T-helper 1 cell treated with Interleukin-12 subunit alpha and Interleukin-12 subunit beta and Interleukin-4 antibody, amounts not matched to agents 30 μg/mL and 1 μg/mL, for 36 hours (primary cell): ENCODE data around the gene HIPK3.

Source experiments
- H3K27ac Mint-ChIP-seq: one replicate; pipeline ENCODE4 v1.8.0; 2021; ENCODE audit warnings: mild to moderate bottlenecking, mixed read lengths
- H3K27me3 Mint-ChIP-seq: one replicate; pipeline ENCODE4 v1.8.0; 2021; ENCODE audit warnings: low read depth, mixed read lengths
- H3K36me3 Mint-ChIP-seq: one replicate; pipeline ENCODE4 v1.8.0; 2021; ENCODE audit warnings: low read depth, mixed read lengths
- H3K4me1 Mint-ChIP-seq: one replicate; pipeline ENCODE4 v1.8.0; 2021; ENCODE audit warnings: low read depth, mixed read lengths
- H3K4me3 Mint-ChIP-seq: one replicate; pipeline ENCODE4 v1.8.0; 2021; ENCODE audit warnings: mild to moderate bottlenecking, moderate library complexity, mixed read lengths
- H3K9me3 Mint-ChIP-seq: one replicate; pipeline ENCODE4 v1.8.0; 2021; ENCODE audit warnings: mixed read lengths

The HIPK3 gene

GRCh38 chr11:33307984-33308383 is 50.8 kb downstream of the HIPK3 start:
- Mint-ChIP-seq H3K27me3 (no peaks in the 10 kb centered on the region), H3K4me3 (no peak overlapping the region), H3K36me3 (peaks cover 4% of the 10 kb centered on the region), H3K9me3 (no peaks in the 10 kb centered on the region), H3K27ac (no peak overlapping the region), H3K4me1 (peaks cover 8% of the 10 kb centered on the region)

GRCh38 chr11:33309118-33309517 is 51.9 kb downstream of the HIPK3 start:
- Mint-ChIP-seq H3K27ac (no peak overlapping the region), H3K9me3 (no peaks in the 10 kb centered on the region), H3K4me1 (peaks cover 8% of the 10 kb centered on the region), H3K4me3 (no peak overlapping the region), H3K36me3 (peaks cover 4% of the 10 kb centered on the region), H3K27me3 (no peaks in the 10 kb centered on the region)

DNA sequence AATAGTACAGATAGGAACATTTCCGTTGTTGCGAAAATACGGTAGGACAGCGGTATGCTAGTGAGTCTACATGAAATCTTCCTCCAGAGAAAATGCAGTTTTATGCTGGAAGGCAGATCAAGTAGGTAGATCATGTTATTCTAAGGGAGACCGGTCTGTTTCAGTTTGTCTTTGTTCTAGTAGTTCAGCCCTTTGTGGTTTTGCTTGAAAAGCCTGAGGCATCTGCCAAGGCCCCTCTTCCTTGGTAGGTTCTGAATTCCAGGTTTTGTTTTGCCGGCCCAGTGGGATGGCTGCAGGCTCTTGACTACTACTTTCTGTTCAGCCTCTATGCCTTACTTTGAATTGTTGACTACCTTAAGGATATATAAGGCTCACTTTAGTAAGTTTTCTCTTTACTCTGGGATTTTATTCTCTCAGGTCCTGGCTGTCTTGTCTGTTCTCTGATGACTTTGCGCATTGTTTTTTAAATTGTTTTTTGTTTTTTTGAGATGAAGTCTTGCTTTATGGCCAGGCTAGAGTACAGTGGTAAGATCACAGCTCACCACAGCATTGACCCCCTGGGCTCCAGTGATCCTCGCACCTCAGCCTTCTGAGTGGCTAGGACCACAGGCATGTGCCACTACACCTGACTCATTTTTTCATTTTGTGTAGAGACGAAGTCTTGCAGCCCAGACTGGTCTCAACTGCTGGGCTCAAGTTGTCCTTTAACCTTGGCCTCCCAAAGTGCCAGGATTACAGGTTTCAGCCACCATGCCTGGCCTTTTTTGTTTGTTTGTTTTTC is 53.7 kb downstream of the HIPK3 start:
- no peaks in the 10 kb centered on the region for H3K27me3 Mint-ChIP-seq
- H3K4me3 Mint-ChIP-seq = no peak overlapping the region
- peaks cover 8% of the 10 kb centered on the region for H3K4me1 Mint-ChIP-seq
- H3K9me3 Mint-ChIP-seq = no peaks in the 10 kb centered on the region
- peaks cover 6% of the 10 kb centered on the region for H3K36me3 Mint-ChIP-seq
- H3K27ac Mint-ChIP-seq = no peak overlapping the region

GRCh38 chr11:33311680-33312079 is 54.5 kb downstream of the HIPK3 start:
- Mint-ChIP-seq H3K4me3 (no peak overlapping the region), H3K27me3 (no peaks in the 10 kb centered on the region), H3K27ac (no peak overlapping the region), H3K9me3 (no peaks in the 10 kb centered on the region), H3K36me3 (peaks cover 6% of the 10 kb centered on the region), H3K4me1 (peaks cover 8% of the 10 kb centered on the region)

DNA sequence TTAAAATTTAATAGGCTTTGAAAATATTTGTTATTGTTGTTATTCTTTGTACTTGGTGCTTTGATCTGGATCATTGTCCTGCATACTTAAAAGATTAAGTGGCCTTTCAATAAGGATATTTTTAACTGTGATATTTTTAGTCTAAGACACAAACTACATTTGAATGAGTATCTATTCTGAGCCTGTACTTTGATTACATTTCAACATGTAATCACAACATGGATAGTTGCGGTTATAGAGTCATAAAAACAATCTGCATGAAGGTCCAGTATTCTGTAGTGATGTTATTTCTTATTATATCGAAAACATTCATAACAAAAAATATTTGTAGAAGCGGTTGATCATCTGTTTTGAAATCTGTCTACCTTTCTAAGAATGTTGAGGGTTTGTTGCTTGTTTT is 58.6 kb downstream of the HIPK3 start:
- H3K9me3 Mint-ChIP-seq = no peaks in the 10 kb centered on the region
- peaks cover 3% of the 10 kb centered on the region for H3K36me3 Mint-ChIP-seq
- no peak overlapping the region for H3K27ac Mint-ChIP-seq
- H3K4me1 Mint-ChIP-seq = peaks cover 5% of the 10 kb centered on the region
- no peaks in the 10 kb centered on the region for H3K27me3 Mint-ChIP-seq
- H3K4me3 Mint-ChIP-seq = no peak overlapping the region

DNA sequence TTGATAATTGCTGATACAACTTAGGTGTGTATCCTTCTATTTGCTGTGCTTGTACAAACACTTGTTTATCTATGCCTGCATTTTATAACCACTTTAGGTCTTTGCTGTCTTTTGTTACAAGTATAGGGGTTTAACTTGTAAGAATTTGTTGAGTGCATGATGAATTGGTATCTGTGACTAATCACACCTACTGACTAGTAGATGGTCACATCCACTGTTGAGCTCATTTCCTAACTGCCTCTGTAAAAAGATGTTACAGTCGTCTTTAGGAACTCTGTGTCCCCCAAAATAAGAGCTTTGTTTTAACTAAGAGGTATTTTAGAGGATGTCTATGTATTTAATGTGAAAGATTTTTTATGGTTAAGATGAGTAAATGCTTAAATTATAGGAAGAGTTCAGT is 60.5 kb downstream of the HIPK3 start:
- Mint-ChIP-seq H3K4me1 (peaks cover 2% of the 10 kb centered on the region), H3K36me3 (peaks cover 3% of the 10 kb centered on the region), H3K27me3 (no peaks in the 10 kb centered on the region), H3K4me3 (no peak overlapping the region), H3K9me3 (no peaks in the 10 kb centered on the region), H3K27ac (no peak overlapping the region)

GRCh38 chr11:33320016-33320813 is 63.0 kb downstream of the HIPK3 start:
- Mint-ChIP-seq H3K27me3 (no peaks in the 10 kb centered on the region), H3K9me3 (no peaks in the 10 kb centered on the region), H3K4me1 (peaks cover 4% of the 10 kb centered on the region), H3K27ac (no peak overlapping the region), H3K36me3 (peaks cover 3% of the 10 kb centered on the region), H3K4me3 (no peak overlapping the region)

DNA sequence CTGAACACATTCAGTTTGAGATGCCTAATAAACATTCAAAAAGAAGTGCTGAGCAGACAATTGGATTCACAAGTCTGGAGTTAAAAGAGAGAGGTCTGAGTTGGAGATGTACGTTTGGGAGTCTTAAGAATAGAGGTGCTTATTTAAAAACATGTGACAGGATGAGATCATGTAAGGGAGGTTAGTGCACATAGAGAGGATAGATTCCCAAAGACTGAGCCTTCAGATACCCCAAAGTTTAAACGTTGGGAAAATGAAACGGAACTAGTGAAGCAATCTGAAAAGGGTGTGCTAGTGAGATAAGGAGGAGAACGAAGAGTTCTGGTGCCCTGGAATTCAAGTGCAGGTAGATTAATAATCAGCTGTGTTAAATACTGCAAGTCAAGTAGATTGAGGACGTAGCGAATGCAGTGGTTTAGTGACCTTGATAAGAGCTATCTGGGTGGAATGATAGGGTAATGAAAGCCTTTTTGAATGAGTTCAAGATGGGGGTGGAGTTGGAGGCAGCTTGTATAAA is 63.7 kb downstream of the HIPK3 start:
- peaks cover under 1% of the 10 kb centered on the region for H3K36me3 Mint-ChIP-seq
- peaks cover 4% of the 10 kb centered on the region for H3K4me1 Mint-ChIP-seq
- no peaks in the 10 kb centered on the region for H3K9me3 Mint-ChIP-seq
- no peak overlapping the region for H3K27ac Mint-ChIP-seq
- no peak overlapping the region for H3K4me3 Mint-ChIP-seq
- no peaks in the 10 kb centered on the region for H3K27me3 Mint-ChIP-seq

DNA sequence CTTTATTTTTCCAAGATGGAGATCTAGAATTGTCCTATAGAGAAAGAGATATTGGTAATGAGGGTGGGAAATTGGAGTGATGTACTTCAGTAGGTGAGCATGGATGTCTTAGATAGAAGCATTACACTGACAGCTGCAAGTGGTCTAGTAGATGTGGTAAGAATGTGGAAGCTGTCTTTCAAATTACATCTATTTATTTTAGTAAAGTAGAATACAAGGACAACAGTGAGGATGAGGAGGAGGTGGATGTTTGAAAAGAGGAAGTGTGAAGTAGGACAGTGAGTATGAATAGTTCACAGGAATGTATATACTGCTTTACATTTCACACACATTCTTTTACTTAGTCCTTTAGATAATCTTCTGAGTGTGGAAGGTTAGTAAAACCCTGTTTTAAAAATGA is 64.2 kb downstream of the HIPK3 start:
- H3K4me3 Mint-ChIP-seq = no peak overlapping the region
- no peak overlapping the region for H3K27ac Mint-ChIP-seq
- H3K9me3 Mint-ChIP-seq = no peaks in the 10 kb centered on the region
- H3K4me1 Mint-ChIP-seq = peaks cover 4% of the 10 kb centered on the region
- H3K36me3 Mint-ChIP-seq = no peaks in the 10 kb centered on the region
- no peaks in the 10 kb centered on the region for H3K27me3 Mint-ChIP-seq

- Mint-ChIP-seq H3K36me3 (no peaks in the 10 kb centered on the region), H3K27ac (no peak overlapping the region)
These were observed 66.2 kb downstream of the HIPK3 start for GRCh38 chr11:33323421-33323820.

DNA sequence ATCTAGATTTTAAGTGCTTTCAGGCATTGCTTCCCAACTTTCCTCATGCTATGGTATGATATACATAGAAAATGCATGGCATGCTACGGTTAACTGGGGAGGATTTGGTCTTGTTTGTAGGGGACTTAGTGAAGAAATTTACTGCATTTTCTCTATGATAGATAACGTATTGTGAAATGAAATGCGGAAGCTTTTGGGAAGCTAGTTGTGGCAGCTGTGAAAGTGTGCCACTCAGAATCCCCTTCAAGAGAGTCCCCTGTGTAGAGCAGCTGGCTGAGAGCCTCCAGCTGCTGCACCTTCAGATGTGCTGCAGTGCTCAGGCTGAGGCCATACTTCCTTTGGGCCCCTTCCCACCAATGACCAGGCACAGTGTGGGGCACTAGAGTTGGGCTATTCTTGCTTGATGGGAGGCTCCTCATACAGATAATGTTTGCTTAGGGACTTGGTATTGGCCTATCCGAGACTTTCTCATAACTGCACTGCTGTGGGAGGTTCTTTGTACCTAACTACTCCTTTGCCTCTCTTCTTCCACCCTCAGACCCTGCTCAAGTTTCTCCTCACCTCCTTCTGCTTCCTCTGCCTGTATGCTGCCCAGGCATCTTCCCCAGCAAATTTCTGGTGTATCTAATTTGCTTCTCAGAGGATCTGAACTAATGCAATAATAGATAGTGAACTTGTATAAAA is 67.3 kb downstream of the HIPK3 start:
- no peaks in the 10 kb centered on the region for H3K36me3 Mint-ChIP-seq
- no peaks in the 10 kb centered on the region for H3K9me3 Mint-ChIP-seq
- no peak overlapping the region for H3K27ac Mint-ChIP-seq
- no peak overlapping the region for H3K4me3 Mint-ChIP-seq
- H3K4me1 Mint-ChIP-seq = peaks cover 6% of the 10 kb centered on the region
- H3K27me3 Mint-ChIP-seq = no peaks in the 10 kb centered on the region

More at GRCh38 chr11:33323421-33323820, 66.2 kb downstream of the HIPK3 start:
- Mint-ChIP-seq H3K9me3 (no peaks in the 10 kb centered on the region), H3K27me3 (no peaks in the 10 kb centered on the region), H3K4me3 (no peak overlapping the region), H3K4me1 (peaks cover 6% of the 10 kb centered on the region)

- Mint-ChIP-seq H3K4me3 (no peak overlapping the region), H3K27ac (no peak overlapping the region), H3K36me3 (peaks cover 3% of the 10 kb centered on the region), H3K9me3 (no peaks in the 10 kb centered on the region), H3K4me1 (peaks cover 8% of the 10 kb centered on the region), H3K27me3 (no peaks in the 10 kb centered on the region)
These were observed 68.3 kb downstream of the HIPK3 start for GRCh38 chr11:33325451-33325850.

- Mint-ChIP-seq H3K27ac (no peak overlapping the region), H3K9me3 (no peaks in the 10 kb centered on the region), H3K36me3 (peaks cover 3% of the 10 kb centered on the region), H3K27me3 (no peaks in the 10 kb centered on the region), H3K4me3 (no peak overlapping the region), H3K4me1 (peaks cover 6% of the 10 kb centered on the region)
These were observed 72.6 kb downstream of the HIPK3 start for GRCh38 chr11:33329705-33330329.

GRCh38 chr11:33333816-33334215 is 76.6 kb downstream of the HIPK3 start:
- Mint-ChIP-seq H3K27ac (no peak overlapping the region), H3K4me3 (no peak overlapping the region)

More at GRCh38 chr11:33333816-33334215, 76.6 kb downstream of the HIPK3 start:
- H3K4me1 Mint-ChIP-seq = peaks cover 2% of the 10 kb centered on the region
- no peaks in the 10 kb centered on the region for H3K27me3 Mint-ChIP-seq
- H3K9me3 Mint-ChIP-seq = no peaks in the 10 kb centered on the region
- H3K36me3 Mint-ChIP-seq = peaks cover 3% of the 10 kb centered on the region
